ENCODE results near the gene MAD2L2. TPM values are rescaled to one million over a fixed set of nuclear protein-coding genes. Genes with fewer than 3 reads are reported as not detected.

The MAD2L2 gene
- total RNA-seq, 1 experiment from 2014 or later, result 84.8 TPM

DNA sequence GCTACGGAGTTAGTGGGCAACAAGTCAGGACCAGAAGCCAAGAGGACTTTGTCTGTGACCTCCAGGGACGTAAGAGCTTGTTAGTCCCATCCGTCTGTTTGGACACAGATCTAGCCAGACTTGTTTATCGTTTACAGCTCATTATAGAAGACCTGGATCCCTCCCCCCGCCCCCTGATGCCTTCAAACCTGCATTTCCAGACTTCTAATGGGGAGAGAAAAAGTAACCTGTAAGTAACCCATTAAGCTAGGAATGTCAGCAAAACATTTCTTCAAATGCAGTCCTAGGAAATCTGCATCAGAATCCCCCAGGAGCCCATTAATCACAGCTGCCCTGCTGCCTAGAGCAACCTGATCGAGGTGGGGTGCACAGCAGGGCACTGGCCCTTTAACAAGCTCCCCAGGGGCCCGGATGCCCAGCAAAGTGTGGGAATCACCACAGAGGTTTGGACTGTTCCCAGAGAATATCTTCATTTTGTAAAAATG lies 1.4 kb upstream of the MAD2L2 start:
- Histone ChIP-seq H3K27me3 (ENCODE audit: control insufficient read depth, insufficient read depth, low read length) (no peaks in the 10 kb centered on the region), H3K36me3 (ENCODE audit: control insufficient read depth, insufficient read depth, low read length) (no peaks in the 10 kb centered on the region), H3K4me1 (ENCODE audit: control insufficient read depth, insufficient read depth, low read length) (peaks cover 7% of the 10 kb centered on the region), H3K9me3 (ENCODE audit: control insufficient read depth, insufficient read depth, low read depth, low read length) (no peaks in the 10 kb centered on the region), H3K27ac (ENCODE audit: low read length) (0 out of 2 replicates have a peak overlapping the region, but pooled peaks have one; percentile 34), H3K4me3 (ENCODE audit: low read depth in 2 of 2, low read length in 2 of 2) (no peak overlapping the region)
- DNase-seq (ENCODE audit: low read depth, low spot score), result no peak
- TF ChIP-seq TCF7L2 (IDR thresholded peaks at IDR 0.05; ENCODE audit: low read depth, low read length), result no peak
- in situ Hi-C loops (cut with HindIII; ENCODE audit: low pct_unique_long_range_greater_than_20kb, low sequenced_read_pairs) (no loop called here), intact Hi-C loops (cut with micrococcal nuclease; ENCODE audit: unreplicated experiment) (no loop called here)
- ChIA-PET POLR2A (no interaction called here), CTCF (interaction anchor here (0.6 to 1.3 kb wide), 2 partner anchors 18 to 44 kb away, joined by 4 to 8 read pairs; partner anchors contain the start of gene FBXO6)
- no peak for ATAC-seq
- BruUV-seq (replicated peaks), result no TSS peak

DNA sequence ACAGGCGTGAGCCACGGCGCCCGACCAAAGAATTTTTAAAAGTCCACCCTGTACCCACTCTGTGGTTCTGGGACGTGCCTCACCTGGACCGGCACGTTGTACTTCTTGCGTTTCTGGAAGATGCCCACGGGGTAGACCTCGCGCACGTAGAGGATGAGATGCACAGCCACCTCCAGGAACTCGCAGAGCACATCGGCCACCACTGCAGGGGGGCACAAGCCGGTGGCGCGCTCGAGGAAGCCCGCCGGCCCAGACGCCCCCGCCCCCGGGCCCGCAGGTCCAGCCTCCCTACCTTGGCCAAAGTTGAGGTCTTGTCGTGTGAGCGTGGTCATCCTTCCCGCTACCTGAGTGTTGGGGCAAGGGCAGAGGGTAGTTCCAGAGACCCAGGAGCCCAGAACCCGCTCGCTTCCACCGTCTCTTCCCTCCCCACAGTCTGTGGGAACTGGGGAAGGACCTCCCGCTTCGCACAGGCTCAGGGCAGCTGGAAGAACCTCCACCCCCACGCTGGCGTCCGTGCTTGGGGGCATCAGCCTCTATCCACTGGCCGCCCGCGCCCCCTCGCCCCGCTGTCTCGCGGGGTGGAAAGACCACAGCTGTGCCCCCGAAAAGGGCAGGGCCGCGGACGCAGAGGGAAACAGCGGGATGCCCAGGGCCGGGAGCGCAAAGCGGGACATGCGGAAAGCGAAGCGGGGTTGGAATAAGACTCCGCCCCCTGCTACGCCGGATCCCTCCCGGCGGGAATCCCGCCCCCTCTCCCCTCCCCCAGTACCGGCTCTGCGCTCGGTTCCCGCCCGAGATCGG lies 478 bp downstream of the MAD2L2 start:
- Histone ChIP-seq H3K27ac (ENCODE audit: low read length) (peak overlapping the region; percentile 81), H3K36me3 (ENCODE audit: control insufficient read depth, insufficient read depth, low read length) (0 out of 2 replicates have a peak, but pooled peaks cover 2% of the 10 kb centered on the region), H3K4me1 (ENCODE audit: control insufficient read depth, insufficient read depth, low read length) (peaks cover 7% of the 10 kb centered on the region), H3K9me3 (ENCODE audit: control insufficient read depth, insufficient read depth, low read depth, low read length) (no peaks in the 10 kb centered on the region), H3K27me3 (ENCODE audit: control insufficient read depth, insufficient read depth, low read length) (no peaks in the 10 kb centered on the region), H3K4me3 (ENCODE audit: low read depth in 2 of 2, low read length in 2 of 2) (peak overlapping the region; percentile 86 to 87)
- no TSS peak for BruUV-seq (replicated peaks)
- TF ChIP-seq POLR2AphosphoS5 (IDR thresholded peaks at IDR 0.05; ENCODE audit: low read depth, low read length), result no peak
- TF ChIP-seq TCF7L2 (IDR thresholded peaks at IDR 0.05; ENCODE audit: low read depth, low read length), result no peak
- 0 out of 2 replicates have a peak, but pooled peaks have one; percentile 42 for TF ChIP-seq SIN3A (IDR thresholded peaks at IDR 0.05; ENCODE audit: borderline replicate concordance, insufficient read depth, low read depth, low read length)
- ChIA-PET POLR2A (interaction anchor here (0.6 kb wide), 1 partner anchor 30 kb away, joined by 6 read pairs; no protein-coding TSS in a partner anchor), CTCF (interaction anchor here (0.6 kb wide), 1 partner anchor 13 kb away, joined by 3 read pairs; no protein-coding TSS in a partner anchor)
- DNase-seq (ENCODE audit: low read depth, low spot score) (no peak), ATAC-seq (peak; percentile 82)
- in situ Hi-C loops (cut with HindIII; ENCODE audit: low pct_unique_long_range_greater_than_20kb, low sequenced_read_pairs), result no loop called here
- intact Hi-C loops (cut with micrococcal nuclease; ENCODE audit: unreplicated experiment), result no loop called here

DNA sequence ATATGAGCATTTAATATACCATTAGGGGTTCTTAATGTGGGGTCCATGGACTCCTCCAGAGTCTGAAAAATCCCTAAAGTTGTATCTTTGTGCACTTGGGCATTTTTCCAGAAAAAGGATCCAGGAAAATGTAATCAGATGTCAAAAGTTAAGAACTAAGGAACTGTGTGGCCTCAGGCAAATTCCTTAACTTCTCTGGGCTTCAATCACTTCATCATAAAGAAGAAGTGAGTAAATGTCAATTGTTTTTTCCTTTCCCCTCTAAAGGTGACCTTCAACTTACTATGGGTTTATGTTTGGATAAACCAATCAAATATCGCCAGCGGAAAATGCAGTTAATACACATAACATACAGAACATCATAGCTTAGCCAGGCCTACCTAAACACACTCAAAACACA lies 2.5 kb downstream of the MAD2L2 start:
- no peak overlapping the region for H3K27ac ChIP-seq (ENCODE audit: low read length)
- peaks cover 7% of the 10 kb centered on the region for H3K4me1 ChIP-seq (ENCODE audit: control insufficient read depth, insufficient read depth, low read length)
- DNase-seq (ENCODE audit: low read depth, low spot score), result no peak
- intact Hi-C loops (cut with micrococcal nuclease; ENCODE audit: unreplicated experiment), result loop anchor here (5.0 kb wide), 1 partner anchor 39 kb away; no protein-coding TSS in a partner anchor
- H3K27me3 ChIP-seq (ENCODE audit: control insufficient read depth, insufficient read depth, low read length), result no peaks in the 10 kb centered on the region
- in situ Hi-C loops (cut with HindIII; ENCODE audit: low pct_unique_long_range_greater_than_20kb, low sequenced_read_pairs), result no loop called here
- 0 out of 2 replicates have a peak, but pooled peaks cover 2% of the 10 kb centered on the region for H3K36me3 ChIP-seq (ENCODE audit: control insufficient read depth, insufficient read depth, low read length)
- BruUV-seq (replicated peaks), result TSS peak; percentile 77
- H3K9me3 ChIP-seq (ENCODE audit: control insufficient read depth, insufficient read depth, low read depth, low read length), result no peaks in the 10 kb centered on the region
- TF ChIP-seq SIN3A (IDR thresholded peaks at IDR 0.05; ENCODE audit: borderline replicate concordance, insufficient read depth, low read depth, low read length) (no peak), TCF7L2 (IDR thresholded peaks at IDR 0.05; ENCODE audit: low read depth, low read length) (no peak), POLR2AphosphoS5 (IDR thresholded peaks at IDR 0.05; ENCODE audit: low read depth, low read length) (no peak)
- TF ChIP-seq, protein P1, sequence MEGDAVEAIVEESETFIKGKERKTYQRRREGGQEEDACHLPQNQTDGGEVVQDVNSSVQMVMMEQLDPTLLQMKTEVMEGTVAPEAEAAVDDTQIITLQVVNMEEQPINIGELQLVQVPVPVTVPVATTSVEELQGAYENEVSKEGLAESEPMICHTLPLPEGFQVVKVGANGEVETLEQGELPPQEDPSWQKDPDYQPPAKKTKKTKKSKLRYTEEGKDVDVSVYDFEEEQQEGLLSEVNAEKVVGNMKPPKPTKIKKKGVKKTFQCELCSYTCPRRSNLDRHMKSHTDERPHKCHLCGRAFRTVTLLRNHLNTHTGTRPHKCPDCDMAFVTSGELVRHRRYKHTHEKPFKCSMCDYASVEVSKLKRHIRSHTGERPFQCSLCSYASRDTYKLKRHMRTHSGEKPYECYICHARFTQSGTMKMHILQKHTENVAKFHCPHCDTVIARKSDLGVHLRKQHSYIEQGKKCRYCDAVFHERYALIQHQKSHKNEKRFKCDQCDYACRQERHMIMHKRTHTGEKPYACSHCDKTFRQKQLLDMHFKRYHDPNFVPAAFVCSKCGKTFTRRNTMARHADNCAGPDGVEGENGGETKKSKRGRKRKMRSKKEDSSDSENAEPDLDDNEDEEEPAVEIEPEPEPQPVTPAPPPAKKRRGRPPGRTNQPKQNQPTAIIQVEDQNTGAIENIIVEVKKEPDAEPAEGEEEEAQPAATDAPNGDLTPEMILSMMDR (IDR thresholded peaks at IDR 0.05), result no peak
- CTCF ChIA-PET, result no interaction called here
- POLR2A ChIA-PET, result no interaction called here
- H3K4me3 ChIP-seq (ENCODE audit: low read depth in 2 of 2, low read length in 2 of 2), result no peak overlapping the region
- ATAC-seq, result no peak

Measured in Panc1 (cell line).